ENCODE results near the gene CWF19L2.
"Not testable (repeated sequence)": the region's sequence is repeated elsewhere in the genome, so short reads cannot be mapped to it uniquely, and the experiment has no call there.

CWF19L2 gene
- total RNA-seq = 44.1 to 115 (median 74.0) reads per million in 9 experiments

DNA sequence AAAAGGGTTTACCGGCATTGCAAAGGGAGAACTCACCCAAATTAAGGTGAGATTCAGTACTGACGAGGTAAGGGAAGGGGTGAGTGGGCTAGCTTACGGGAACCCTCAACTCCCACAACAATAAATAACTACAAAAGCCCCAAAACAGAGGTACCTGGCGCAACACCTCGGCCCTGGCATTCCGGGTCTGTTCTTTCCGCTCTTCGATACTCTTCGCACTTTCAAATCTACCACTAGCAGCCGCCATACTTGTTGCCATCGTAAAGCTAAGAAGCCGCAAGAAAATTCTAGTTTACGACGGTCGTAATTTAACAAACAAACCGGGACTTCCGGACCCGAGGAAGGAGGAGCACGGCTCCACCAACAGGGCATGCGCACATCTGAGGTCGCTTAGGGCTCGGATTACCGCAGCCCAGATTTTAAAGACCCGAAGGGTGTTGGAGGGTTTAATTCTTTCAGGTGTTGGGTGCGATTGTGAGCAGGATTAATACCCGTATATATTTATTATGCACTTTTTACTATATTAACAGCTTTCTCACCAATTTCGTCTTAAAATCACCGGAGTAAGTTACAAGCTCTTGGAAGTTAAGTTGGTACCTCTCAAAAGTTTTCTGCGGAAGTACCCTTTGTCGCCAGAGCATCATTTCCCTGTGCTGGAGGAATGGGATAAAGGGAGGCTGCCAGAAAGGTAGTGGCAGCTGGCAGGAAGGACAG is at the start of gene CWF19L2:
Gene CWF19L2, minus strand, starts transcription at position 268 of the 714 bp plus-strand sequence. Its CDS starts 9 bp downstream, at position 259.
- ATAC-seq (replicated peaks) (peak; percentile 94), DNase-seq (peak; percentile 83 to 85 (median 84))
- Mint-ChIP-seq H3K4me3 (peak within 1 kb of the TSS; percentile 85 to 87), H3K27me3 (peaks cover 7 to 18% of the 10 kb centered on the region in 2 donors), H3K27ac (peak within 1 kb of the TSS; percentile 93 to 94), H3K9me3 (no peaks in the 10 kb centered on the region), H3K4me1 (ENCODE audit: low read depth in 2 of 2) (peaks cover 18 to 27% of the 10 kb centered on the region in 2 donors), H3K36me3 (ENCODE audit: insufficient read depth) (peaks cover 27% of the 10 kb centered on the region)

- ATAC-seq (replicated peaks) (no peak), DNase-seq (no peak)
- no peak overlapping the region for H3K27ac Mint-ChIP-seq
- no peaks in the 10 kb centered on the region for H3K27me3 Mint-ChIP-seq
- peaks cover 29% of the 10 kb centered on the region for H3K36me3 Mint-ChIP-seq (ENCODE audit: insufficient read depth)
- H3K4me1 Mint-ChIP-seq (ENCODE audit: low read depth in 2 of 2) = no peaks in the 10 kb centered on the region
- peaks cover 0 to 2% of the 10 kb centered on the region in 2 donors for H3K9me3 Mint-ChIP-seq
- no peak overlapping the region for H3K4me3 Mint-ChIP-seq
These were observed 48.1 kb upstream of the CWF19L2 start for GRCh38 chr11:107505647-107506225.

- DNase-seq = no peak
- peaks cover 29% of the 10 kb centered on the region for H3K36me3 Mint-ChIP-seq (ENCODE audit: insufficient read depth)
These were observed 47.4 kb upstream of the CWF19L2 start for GRCh38 chr11:107504981-107505380.

GRCh38 chr11:107501713-107502112 is 44.1 kb upstream of the CWF19L2 start:
- H3K27ac Mint-ChIP-seq = no peak overlapping the region
- peaks cover 22% of the 10 kb centered on the region for H3K36me3 Mint-ChIP-seq (ENCODE audit: insufficient read depth)
- ATAC-seq (replicated peaks) (no peak), DNase-seq (no peak)
- H3K27me3 Mint-ChIP-seq = no peaks in the 10 kb centered on the region
- no peaks in the 10 kb centered on the region for H3K4me1 Mint-ChIP-seq (ENCODE audit: low read depth in 2 of 2)
- H3K4me3 Mint-ChIP-seq = no peak overlapping the region
- peaks cover 0 to 2% of the 10 kb centered on the region in 2 donors for H3K9me3 Mint-ChIP-seq

More at GRCh38 chr11:107504981-107505380, 47.4 kb upstream of the CWF19L2 start:
- H3K4me1 Mint-ChIP-seq (ENCODE audit: low read depth in 2 of 2) = no peaks in the 10 kb centered on the region
- no peaks in the 10 kb centered on the region for H3K27me3 Mint-ChIP-seq
- ATAC-seq (replicated peaks) = no peak
- no peak overlapping the region for H3K27ac Mint-ChIP-seq
- no peak overlapping the region for H3K4me3 Mint-ChIP-seq
- peaks cover 0 to 2% of the 10 kb centered on the region in 2 donors for H3K9me3 Mint-ChIP-seq

DNA sequence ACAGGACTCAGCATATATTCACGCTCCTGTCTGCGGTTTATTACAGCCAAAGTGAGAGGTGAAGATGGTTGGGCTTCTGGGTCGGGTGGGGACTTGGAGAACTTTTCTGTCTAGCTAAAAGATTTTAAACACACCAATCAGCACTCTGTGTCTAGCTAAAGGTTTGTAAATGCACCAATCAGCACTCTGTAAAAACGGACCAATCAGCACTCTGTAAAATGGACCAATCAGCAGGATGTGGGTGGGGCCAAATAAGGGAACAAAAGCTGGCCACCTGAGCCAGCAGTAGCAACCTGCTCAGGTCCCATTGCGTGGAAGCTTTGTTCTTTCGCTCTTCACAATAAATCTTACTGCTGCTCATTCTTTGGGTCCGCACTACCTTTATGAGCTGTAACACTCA is 39.7 kb upstream of the CWF19L2 start:
- ATAC-seq (replicated peaks); DNase-seq: not testable (repeated sequence)

DNA sequence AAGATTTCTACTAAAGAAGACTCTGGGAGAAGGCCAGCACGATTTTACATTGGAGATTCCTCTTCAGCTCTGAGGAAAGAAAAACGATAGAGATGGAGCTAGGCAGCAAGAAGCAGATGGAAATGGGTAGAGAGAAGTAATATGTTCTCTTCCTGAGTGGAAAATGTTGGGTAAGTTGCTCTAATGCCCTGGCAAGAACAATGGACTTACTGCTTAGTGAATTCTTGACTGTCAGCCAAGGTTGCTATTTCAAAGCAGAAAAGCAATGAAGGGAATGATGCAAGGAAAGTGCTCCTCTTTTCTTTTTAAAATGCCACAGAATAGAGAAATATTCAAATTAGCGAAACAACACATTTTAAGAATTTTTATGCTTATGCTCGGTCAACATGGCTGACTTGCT is 38.4 kb upstream of the CWF19L2 start:
- Mint-ChIP-seq H3K27me3 (peaks cover 9 to 13% of the 10 kb centered on the region in 2 donors), H3K36me3 (ENCODE audit: insufficient read depth) (no peaks in the 10 kb centered on the region), H3K4me1 (ENCODE audit: low read depth in 2 of 2) (no peaks in the 10 kb centered on the region), H3K9me3 (no peaks in the 10 kb centered on the region), H3K27ac (no peak overlapping the region), H3K4me3 (no peak overlapping the region)
- ATAC-seq (replicated peaks) = no peak
- DNase-seq = no peak

More for the DNA sequence above, 39.7 kb upstream of the CWF19L2 start:
- not testable (repeated sequence) for H3K4me3 Mint-ChIP-seq; H3K36me3 Mint-ChIP-seq (ENCODE audit: insufficient read depth); H3K4me1 Mint-ChIP-seq (ENCODE audit: low read depth in 2 of 2); H3K27ac Mint-ChIP-seq; H3K9me3 Mint-ChIP-seq
- peaks cover 9 to 13% of the 10 kb centered on the region in 2 donors for H3K27me3 Mint-ChIP-seq

- no peak for DNase-seq
- no peaks in the 10 kb centered on the region for H3K4me1 Mint-ChIP-seq (ENCODE audit: low read depth in 2 of 2)
- H3K9me3 Mint-ChIP-seq = no peaks in the 10 kb centered on the region
- no peak overlapping the region for H3K4me3 Mint-ChIP-seq
- H3K27me3 Mint-ChIP-seq = peaks cover 9 to 13% of the 10 kb centered on the region in 2 donors
- no peak overlapping the region for H3K27ac Mint-ChIP-seq
- ATAC-seq (replicated peaks) = no peak
- no peaks in the 10 kb centered on the region for H3K36me3 Mint-ChIP-seq (ENCODE audit: insufficient read depth)
These were observed 36.4 kb upstream of the CWF19L2 start for GRCh38 chr11:107494055-107494454.

DNA sequence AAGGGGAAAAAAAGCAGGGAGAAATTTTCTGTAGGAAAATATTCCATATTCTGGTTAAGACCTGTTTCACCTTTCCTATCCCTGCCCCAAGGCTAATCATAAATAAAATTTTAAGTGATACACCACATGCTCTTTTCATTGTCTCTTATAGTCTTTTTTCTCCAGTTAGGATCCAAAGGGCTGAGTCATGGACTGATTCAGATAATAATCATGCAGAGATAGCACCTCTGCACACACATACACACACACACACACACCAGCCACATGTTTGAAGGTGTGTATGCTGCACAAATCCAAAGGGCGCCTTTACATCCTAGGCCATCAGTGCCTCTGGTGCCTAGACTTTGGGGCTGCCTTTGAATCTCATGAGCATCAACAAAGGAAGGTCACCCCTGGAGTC is 35.5 kb upstream of the CWF19L2 start:
- Mint-ChIP-seq H3K36me3 (ENCODE audit: insufficient read depth) (no peaks in the 10 kb centered on the region), H3K9me3 (no peaks in the 10 kb centered on the region), H3K4me1 (ENCODE audit: low read depth in 2 of 2) (no peaks in the 10 kb centered on the region), H3K27me3 (peaks cover 13 to 16% of the 10 kb centered on the region in 2 donors), H3K27ac (no peak overlapping the region), H3K4me3 (no peak overlapping the region)
- no peak for DNase-seq
- no peak for ATAC-seq (replicated peaks)

GRCh38 chr11:107490836-107491235 is 33.2 kb upstream of the CWF19L2 start:
- ATAC-seq (replicated peaks) = no peak
- Mint-ChIP-seq H3K27me3 (peaks cover 13 to 16% of the 10 kb centered on the region in 2 donors), H3K4me3 (no peak overlapping the region), H3K9me3 (no peaks in the 10 kb centered on the region), H3K4me1 (ENCODE audit: low read depth in 2 of 2) (no peaks in the 10 kb centered on the region), H3K27ac (no peak overlapping the region), H3K36me3 (ENCODE audit: insufficient read depth) (no peaks in the 10 kb centered on the region)
- no peak for DNase-seq

- ATAC-seq (replicated peaks) = no peak
- H3K4me3 Mint-ChIP-seq = no peak overlapping the region
- no peaks in the 10 kb centered on the region for H3K4me1 Mint-ChIP-seq (ENCODE audit: low read depth in 2 of 2)
These were observed 24.6 kb upstream of the CWF19L2 start for GRCh38 chr11:107482234-107482633.

GRCh38 chr11:107478922-107479321 is 21.3 kb upstream of the CWF19L2 start:
- H3K27ac Mint-ChIP-seq = no peak overlapping the region
- ATAC-seq (replicated peaks) = no peak
- DNase-seq = no peak
- H3K9me3 Mint-ChIP-seq = no peaks in the 10 kb centered on the region
- H3K4me1 Mint-ChIP-seq (ENCODE audit: low read depth in 2 of 2) = no peaks in the 10 kb centered on the region
- H3K27me3 Mint-ChIP-seq = peaks cover 53 to 60% of the 10 kb centered on the region in 2 donors
- no peak overlapping the region for H3K4me3 Mint-ChIP-seq
- H3K36me3 Mint-ChIP-seq (ENCODE audit: insufficient read depth) = no peaks in the 10 kb centered on the region

More at GRCh38 chr11:107482234-107482633, 24.6 kb upstream of the CWF19L2 start:
- H3K36me3 Mint-ChIP-seq (ENCODE audit: insufficient read depth) = no peaks in the 10 kb centered on the region
- no peaks in the 10 kb centered on the region for H3K9me3 Mint-ChIP-seq
- no peak for DNase-seq
- H3K27me3 Mint-ChIP-seq = peaks cover 39 to 44% of the 10 kb centered on the region in 2 donors
- no peak overlapping the region for H3K27ac Mint-ChIP-seq

DNA sequence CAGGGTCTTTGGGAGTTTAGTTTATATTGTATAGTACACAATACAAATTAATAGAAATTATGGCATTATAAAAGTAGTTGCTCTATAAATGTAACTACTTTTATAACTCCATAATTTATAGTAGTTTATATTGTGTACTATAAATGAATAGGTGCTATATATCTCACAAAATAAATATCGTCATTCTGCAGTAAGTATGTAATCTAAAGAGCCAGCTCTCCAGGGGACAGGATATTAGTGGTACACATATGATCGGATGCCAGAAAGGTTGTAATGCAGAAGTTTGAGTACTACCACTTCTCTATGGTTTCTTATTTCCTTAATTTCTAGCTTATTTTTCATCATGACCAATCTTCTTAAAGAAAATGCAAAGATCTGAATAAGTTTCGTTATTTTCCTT is 20.2 kb upstream of the CWF19L2 start:
- no peak for DNase-seq
- peaks cover 52 to 53% of the 10 kb centered on the region in 2 donors for H3K27me3 Mint-ChIP-seq
- H3K4me3 Mint-ChIP-seq = no peak overlapping the region
- ATAC-seq (replicated peaks) = no peak
- no peaks in the 10 kb centered on the region for H3K36me3 Mint-ChIP-seq (ENCODE audit: insufficient read depth)
- H3K4me1 Mint-ChIP-seq (ENCODE audit: low read depth in 2 of 2) = no peaks in the 10 kb centered on the region
- H3K9me3 Mint-ChIP-seq = no peaks in the 10 kb centered on the region
- no peak overlapping the region for H3K27ac Mint-ChIP-seq

DNA sequence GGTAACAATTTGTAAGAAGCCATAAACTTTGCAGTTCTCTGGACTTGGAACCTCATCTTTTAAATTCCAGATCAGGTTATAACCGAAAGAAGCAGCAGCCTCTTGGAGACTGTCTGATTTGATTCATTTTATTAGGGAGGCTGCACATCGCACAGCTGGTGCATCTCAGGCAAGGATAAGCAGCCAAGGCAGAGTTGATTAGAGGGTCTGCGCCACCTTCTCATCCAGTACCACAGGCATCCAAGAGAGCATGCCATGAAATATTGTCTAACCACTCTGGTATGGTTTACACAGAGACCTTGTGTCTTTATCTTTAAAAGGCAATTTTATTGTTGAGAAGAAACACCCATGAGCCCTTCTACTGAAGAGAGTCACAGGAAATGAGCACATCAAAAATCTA is 16.2 kb upstream of the CWF19L2 start:
- no peaks in the 10 kb centered on the region for H3K9me3 Mint-ChIP-seq
- H3K36me3 Mint-ChIP-seq (ENCODE audit: insufficient read depth) = no peaks in the 10 kb centered on the region
- H3K27me3 Mint-ChIP-seq = peaks cover 73 to 81% of the 10 kb centered on the region in 2 donors
- ATAC-seq (replicated peaks) (no peak), DNase-seq (no peak)
- no peaks in the 10 kb centered on the region for H3K4me1 Mint-ChIP-seq (ENCODE audit: low read depth in 2 of 2)
- H3K27ac Mint-ChIP-seq = no peak overlapping the region
- no peak overlapping the region for H3K4me3 Mint-ChIP-seq

- Mint-ChIP-seq H3K9me3 (no peaks in the 10 kb centered on the region), H3K27me3 (peaks cover 73 to 81% of the 10 kb centered on the region in 2 donors), H3K27ac (no peak overlapping the region), H3K36me3 (ENCODE audit: insufficient read depth) (no peaks in the 10 kb centered on the region), H3K4me3 (no peak overlapping the region), H3K4me1 (ENCODE audit: low read depth in 2 of 2) (no peaks in the 10 kb centered on the region)
- no peak for DNase-seq
- no peak for ATAC-seq (replicated peaks)
These were observed 15.3 kb upstream of the CWF19L2 start for GRCh38 chr11:107472966-107473365.
